HCT116 (cell line): ENCODE data around the gene CALR. TPM values are rescaled to one million over a fixed set of nuclear protein-coding genes. Genes with fewer than 3 reads are reported as not detected.

Source experiments
- ATAC-seq: fragments of 200-7000 bp; cut with Tn5 transposase; 2 replicates; pipeline ENCODE4 v1.9.1; 2020; ENCODE audit warnings: mild to moderate bottlenecking, moderate library complexity
- BruUV-seq: library from RNA; stranded (reverse); fragments of 400-500 nt; replicated peaks from 2 replicates; lab custom pipeline; 2021; lab: Mats Ljungman, UMichigan
- CTCF ChIA-PET: fragments of 300-600 bp; sonication (Branson Sonifier 250); formaldehyde crosslinking; loops from one replicate; lab custom pipeline; 2021; ENCODE audit warnings: antibody characterized with exemption; lab: Charles Lee
- POLR2A ChIA-PET: fragments of 300-600, 350-600 bp; sonication (Branson Sonifier 250); formaldehyde crosslinking; loops from one replicate; lab custom pipeline; 2021; ENCODE audit warnings: antibody characterized with exemption; lab: Charles Lee
- RAD21 ChIA-PET, 2 experiments: fragments of 300-600 bp; sonication (Branson Sonifier 250); formaldehyde crosslinking; loops; one replicate each; lab custom pipeline; 2023; ENCODE audit warnings: low total read pairs in 2 of 2; ENCODE audit not compliant: uncharacterized antibody in 2 of 2, unreplicated experiment in 2 of 2, low non-redundant PET in 1 of 2; lab: Charles Lee
- DNase-seq: peaks from one replicate; pipeline ENCODE4 v3.0.0-alpha.2; 2010; ENCODE audit warnings: low read depth, low spot score
- H2AFZ ChIP-seq: fragments of 200-600 bp; shearing (Covaris generic), sonication (generic); 2 replicates; pipeline ENCODE4 v1.6.1; 2017; ENCODE audit warnings: low read depth, mixed run types, mixed read lengths, antibody characterized with exemption, low read length; ENCODE audit not compliant: poor library complexity, severe bottlenecking
- H3K27ac ChIP-seq: 2 replicates; pipeline ENCODE4 v1.5.1; 2012; ENCODE audit warnings: low read depth, low read length
- H3K27me3 ChIP-seq: fragments of 200-600 bp; sonication (generic); 2 replicates; pipeline ENCODE4 v1.6.1; 2016; ENCODE audit warnings: mixed run types, low read length, mixed read lengths; ENCODE audit not compliant: insufficient read depth
- H3K36me3 ChIP-seq, 2 experiments: fragments of 200-500 bp in 1 of 2; fragments of 200-600 bp in 1 of 2; sonication (Bioruptor generic) in 1 of 2; sonication (generic) in 1 of 2; 2 replicates each; pipeline versions ENCODE4 v1.5.1 to v1.6.1; 2014 to 2016; ENCODE audit warnings: low read length in 2 of 2, inconsistent platforms in 1 of 2, mixed read lengths in 1 of 2, mixed run types in 1 of 2; ENCODE audit not compliant: insufficient read depth in 2 of 2, control insufficient read depth in 1 of 2
- H3K4me1 ChIP-seq, 2 experiments: fragments of 200-600 bp in 1 of 2; sonication (generic) in 1 of 2; 2 replicates each; pipeline versions ENCODE4 v1.5.1 to v1.6.1; 2012 to 2017; ENCODE audit warnings: low read length in 2 of 2, inconsistent platforms in 1 of 2, mild to moderate bottlenecking in 1 of 2, mixed read lengths in 1 of 2, mixed run types in 1 of 2, moderate library complexity in 1 of 2; ENCODE audit not compliant: insufficient read depth in 2 of 2, control insufficient read depth in 1 of 2
- H3K4me2 ChIP-seq: fragments of 200-600 bp; sonication (generic); 2 replicates; pipeline ENCODE4 v1.6.1; 2017; ENCODE audit warnings: mixed run types, low read length, mixed read lengths
- H3K4me3 ChIP-seq, 2 experiments: fragments of 200-600 bp in 1 of 2; sonication (generic) in 1 of 2; replicated peaks in 1 of 2; 2 replicates each; pipeline ENCODE4 v1.5.1; 2011 to 2016; ENCODE audit warnings: low read length in 2 of 2, control low read depth in 1 of 2, low read depth in 1 of 2, mild to moderate bottlenecking in 1 of 2, mixed read lengths in 1 of 2, mixed run types in 1 of 2
- H3K79me2 ChIP-seq: fragments of 200-600 bp; sonication (generic); 2 replicates; pipeline ENCODE4 v1.6.1; 2017; ENCODE audit warnings: mild to moderate bottlenecking, mixed run types, low read length, moderate library complexity, mixed read lengths; ENCODE audit not compliant: insufficient read depth
- H3K9ac ChIP-seq: fragments of 200-600 bp; sonication (generic); 2 replicates; pipeline ENCODE4 v1.6.1; 2016; ENCODE audit warnings: low read length, mixed read lengths
- H3K9me2 ChIP-seq: fragments of 200-600 bp; sonication (generic), shearing (Covaris generic); 2 replicates; pipeline ENCODE4 v1.6.1; 2017; ENCODE audit warnings: mixed run types, mild to moderate bottlenecking, moderate library complexity; ENCODE audit not compliant: insufficient read depth
- H3K9me3 ChIP-seq, 2 experiments: fragments of 200-500 bp in 1 of 2; fragments of 200-600 bp in 1 of 2; sonication (Bioruptor generic) in 1 of 2; sonication (generic) in 1 of 2; 2 replicates each; pipeline ENCODE4 v1.6.1; 2014 to 2017; ENCODE audit warnings: low read length in 2 of 2, mixed read lengths in 2 of 2, inconsistent platforms in 1 of 2, low read depth in 1 of 2, mild to moderate bottlenecking in 1 of 2, mixed run types in 1 of 2, moderate library complexity in 1 of 2; ENCODE audit not compliant: control insufficient read depth in 1 of 2, insufficient read depth in 1 of 2
- H4K20me1 ChIP-seq: fragments of 200-600 bp; sonication (generic), shearing (Covaris generic); 2 replicates; pipeline ENCODE4 v1.6.1; 2017; ENCODE audit warnings: mixed run types, mild to moderate bottlenecking, moderate library complexity; ENCODE audit not compliant: insufficient read depth
- EGR1 ChIP-seq: IDR thresholded peaks from 2 replicates; pipeline ENCODE4 v1.6.1; 2012; ENCODE audit warnings: low read depth
- EZH2 ChIP-seq: fragments of 200-600 bp; sonication (generic); IDR thresholded peaks from 2 replicates; pipeline ENCODE4 v1.6.1; 2017; ENCODE audit warnings: antibody characterized with exemption, mixed run types
- EZH2phosphoT487 ChIP-seq: fragments of 200-600 bp; IDR thresholded peaks from 2 replicates; pipeline ENCODE4 v1.6.1; 2018; ENCODE audit warnings: antibody characterized with exemption, borderline replicate concordance
- FOSL1 ChIP-seq: IDR thresholded peaks from 2 replicates; pipeline ENCODE4 v1.6.1; 2012; ENCODE audit warnings: low read depth
- MAX ChIP-seq: IDR thresholded peaks from 2 replicates; pipeline ENCODE4 v1.6.1; 2012
- POLR2A ChIP-seq: IDR thresholded peaks from 2 replicates; pipeline ENCODE4 v1.7.0; 2011; ENCODE audit warnings: borderline replicate concordance; ENCODE audit not compliant: insufficient read depth, insufficient read length; ENCODE audit errors: extremely low read depth
- RAD21 ChIP-seq: IDR thresholded peaks from 2 replicates; pipeline ENCODE4 v1.6.1; 2012; ENCODE audit warnings: low read depth, mild to moderate bottlenecking
- REST ChIP-seq: IDR thresholded peaks from 2 replicates; pipeline ENCODE4 v1.6.1; 2012; ENCODE audit warnings: low read depth
- SIN3A ChIP-seq: IDR thresholded peaks from 2 replicates; pipeline ENCODE4 v1.6.1; 2012; ENCODE audit warnings: low read depth
- SRF ChIP-seq: IDR thresholded peaks from 2 replicates; pipeline ENCODE4 v1.6.1; 2012; ENCODE audit warnings: low read depth
- TCF7L2 ChIP-seq: IDR thresholded peaks from 2 replicates; pipeline ENCODE4 v1.7.0; 2011; ENCODE audit warnings: borderline replicate concordance, inconsistent platforms; ENCODE audit not compliant: insufficient read depth, insufficient read length; ENCODE audit errors: extremely low read depth
- YY1 ChIP-seq: IDR thresholded peaks from 2 replicates; pipeline ENCODE4 v1.6.1; 2011; ENCODE audit warnings: low read length, low read depth, moderate library complexity, mild to moderate bottlenecking; ENCODE audit not compliant: insufficient replicate concordance; ENCODE audit errors: extremely low read depth
- ZFX ChIP-seq: fragments of 450-650 bp; IDR thresholded peaks from 2 replicates; pipeline ENCODE4 v1.6.1; 2017
- ZNF274 ChIP-seq: fragments of 200-500 bp; sonication (Bioruptor generic); IDR thresholded peaks from 2 replicates; pipeline ENCODE4 v1.6.1; 2014; ENCODE audit warnings: mild to moderate bottlenecking, low read depth, low read length, inconsistent platforms
- intact Hi-C: fragments of 100-400 bp; cut with micrococcal nuclease; formaldehyde crosslinking; loops from 2 replicates; pipeline ENCODE4 v1.10.0; 2022
- total RNA-seq: library from RNA; stranded (reverse); gene quantifications from one replicate; pipeline ENCODE4 v1.2.1, GENCODE V29; 2021; ENCODE audit not compliant: unreplicated experiment

CALR gene
- total RNA-seq, 1 experiment from 2014 or later: 739 TPM

GRCh38 chr19:12913011-12913561 is 25.3 kb upstream of the CALR start (continued):
- TF ChIP-seq EZH2 (no peak), POLR2A (no peak), REST (no peak)

GRCh38 chr19:12913851-12914690 is 24.3 kb upstream of the CALR start:
- H3K4me2 ChIP-seq: no peak overlapping the region
- TF ChIP-seq MAX: no peak
- no peak for TF ChIP-seq EGR1
- no peak for TF ChIP-seq SIN3A
- no peak for TF ChIP-seq RAD21
- TF ChIP-seq TCF7L2: no peak
- TF ChIP-seq EZH2phosphoT487: no peak
- TF ChIP-seq FOSL1: no peak
- TF ChIP-seq REST: no peak
- no peak for TF ChIP-seq YY1
- TF ChIP-seq ZNF274: no peak
- no peak for TF ChIP-seq POLR2A
- TF ChIP-seq SRF: no peak
- TF ChIP-seq ZFX: no peak

More at GRCh38 chr19:12913851-12914690, 24.3 kb upstream of the CALR start:
- CTCF ChIA-PET: no interaction called here
- Histone ChIP-seq H3K4me3 (no peak overlapping the region), H3K9me2 (no peaks in the 10 kb centered on the region), H3K27me3 (no peaks in the 10 kb centered on the region), H3K79me2 (no peaks in the 10 kb centered on the region), H4K20me1 (no peaks in the 10 kb centered on the region), H3K4me1 (peaks cover 0 to 3% of the 10 kb centered on the region in 2 experiments; a peak in 2 of 4 replicates), H3K36me3 (no peaks in the 10 kb centered on the region), H2AFZ (no peak overlapping the region), H3K9me3 (no peaks in the 10 kb centered on the region), H3K9ac (no peak overlapping the region), H3K27ac (no peak overlapping the region)
- intact Hi-C loops: no loop called here
- POLR2A ChIA-PET: no interaction called here
- RAD21 ChIA-PET: no interaction called here
- no peak for ATAC-seq
- DNase-seq: no peak
- no TSS peak for BruUV-seq
